HuH-7.5 (cell line): Measurements from ENCODE around the gene CYLD.

Source experiments
- DNase-seq: peaks from one replicate; pipeline ENCODE4 v3.0.0; 2011; ENCODE audit warnings: low spot score

Gene CYLD

DNA sequence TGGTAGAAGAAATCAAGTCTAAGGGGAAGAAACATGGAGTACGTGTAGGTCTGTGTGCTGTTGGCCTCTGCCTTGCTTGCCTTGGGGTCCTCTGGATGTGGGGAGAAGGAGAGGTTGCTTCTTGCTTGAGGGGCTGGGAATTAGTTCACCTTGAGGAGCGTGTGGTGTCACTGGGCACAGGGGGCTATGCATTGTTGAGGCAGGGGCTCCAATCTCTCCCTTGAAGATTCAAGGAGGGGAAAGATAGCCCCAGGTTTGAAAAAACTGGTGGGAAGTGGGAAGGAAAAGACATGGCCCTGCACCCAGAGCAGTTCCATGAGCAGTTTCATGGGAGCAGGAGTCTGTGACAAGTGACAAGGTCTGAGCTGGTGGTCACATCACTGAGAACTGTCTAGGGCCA, 103.4 kb downstream of the CYLD start:
- no peak for DNase-seq

DNA sequence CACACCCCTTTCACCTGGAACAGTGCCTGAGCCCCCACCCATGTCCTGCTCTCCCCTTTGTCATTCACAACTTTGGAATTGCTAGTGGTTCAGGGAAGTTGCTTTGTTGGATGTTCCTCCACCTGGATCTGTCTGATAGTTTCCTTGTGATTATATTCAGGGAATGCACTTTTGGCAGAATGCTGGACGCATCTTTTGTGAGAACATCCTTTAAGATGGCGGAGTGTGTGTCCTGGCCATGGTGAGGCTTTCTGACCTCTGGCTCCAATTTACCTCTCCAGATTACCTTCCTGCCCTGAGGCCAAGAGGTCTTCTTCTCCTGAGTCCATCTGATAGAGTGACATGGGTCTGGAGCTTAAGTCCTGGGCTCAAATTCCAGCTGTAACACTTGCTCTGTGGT, 104.6 kb downstream of the CYLD start:
- no peak for DNase-seq

DNA sequence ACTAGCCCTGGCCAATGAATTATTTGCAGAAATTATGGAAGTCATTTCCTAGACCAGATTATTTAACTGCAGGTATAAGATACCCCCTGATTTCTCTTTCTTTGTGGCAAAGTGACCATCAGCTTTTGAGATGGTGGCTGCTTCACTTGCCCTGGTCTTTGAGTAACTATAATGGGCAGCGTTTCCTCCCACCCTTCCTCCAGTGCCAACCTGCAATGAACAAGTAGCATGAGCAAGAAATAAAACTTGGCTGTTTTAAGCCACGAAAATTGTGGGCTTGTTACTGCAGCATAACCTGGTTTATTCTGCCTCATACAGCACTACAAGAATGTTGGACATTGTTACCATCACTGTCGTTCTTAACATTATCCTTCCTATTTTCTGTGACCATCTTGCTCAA, 105.3 kb downstream of the CYLD start:
- no peak for DNase-seq

DNA sequence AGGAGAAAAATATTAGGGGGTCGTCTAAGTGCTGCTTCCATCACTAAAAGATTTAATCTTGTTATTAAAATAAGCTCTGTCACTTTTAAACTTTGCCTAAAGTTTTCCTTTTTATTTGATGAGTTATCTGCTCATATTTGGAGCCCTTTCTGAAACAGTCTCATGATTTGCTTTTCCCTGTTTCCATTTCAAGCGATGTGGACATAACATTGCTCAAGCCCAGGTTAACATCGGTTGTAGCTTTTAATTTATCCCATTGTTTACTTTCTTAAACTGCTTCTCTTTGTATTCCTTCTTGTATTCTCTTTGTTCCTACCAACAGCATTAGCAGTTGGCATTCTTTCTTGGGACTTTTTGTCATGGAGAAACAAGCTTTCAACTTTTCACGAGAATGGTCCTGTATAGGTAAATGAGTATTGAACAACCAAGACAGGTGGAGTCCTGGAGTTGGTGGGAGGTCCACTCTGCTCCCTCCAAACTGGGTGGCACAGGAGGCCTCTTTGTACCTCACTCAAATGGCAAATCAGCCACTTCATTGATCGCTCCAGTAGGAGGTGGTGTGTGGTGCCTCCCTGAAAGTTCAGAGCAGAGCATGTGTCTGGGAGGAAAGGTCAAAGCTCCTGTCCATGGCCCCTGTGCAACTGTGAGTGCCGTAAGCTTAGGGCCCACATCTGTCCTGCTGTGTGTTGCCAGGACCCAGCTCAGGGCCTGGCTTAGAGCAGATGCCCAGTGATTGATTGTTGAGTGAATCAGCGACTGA, 107.0 kb downstream of the CYLD start:
- no peak for DNase-seq
